Skeletal muscle satellite cell (primary cell): Measurements from ENCODE around the gene RAB1B.
A peak's percentile ranks its signal among the peaks of the same experiment; 100 is the strongest.

Source experiments
- H3K27me3 ChIP-seq: 2 replicates; pipeline ENCODE4 v1.7.0; 2013; ENCODE audit warnings: low read length; ENCODE audit not compliant: control insufficient read depth, insufficient read depth
- H3K36me3 ChIP-seq: 2 replicates; pipeline ENCODE4 v1.7.0; 2013; ENCODE audit warnings: mild to moderate bottlenecking, control low read depth, low read length; ENCODE audit not compliant: insufficient read depth
- H3K4me1 ChIP-seq: 2 replicates; pipeline ENCODE4 v1.7.0; 2013; ENCODE audit warnings: low read length; ENCODE audit not compliant: control insufficient read depth, insufficient read depth
- H3K4me2 ChIP-seq: 2 replicates; pipeline ENCODE4 v1.7.0; 2013; ENCODE audit warnings: mild to moderate bottlenecking, low read length
- H3K4me3 ChIP-seq: 2 replicates; pipeline ENCODE4 v1.7.0; 2013; ENCODE audit warnings: low read length
- H3K9ac ChIP-seq: 2 replicates; pipeline ENCODE4 v1.7.0; 2013; ENCODE audit warnings: mild to moderate bottlenecking, low read depth, low read length, moderate library complexity
- H3K9me3 ChIP-seq: replicated peaks from 2 replicates; pipeline ENCODE4 v1.7.0; 2013; ENCODE audit warnings: mild to moderate bottlenecking, control low read depth, low read length

Gene RAB1B

GRCh38 chr11:66262191-66262590, 6.2 kb upstream of the RAB1B start:
- Histone ChIP-seq H3K9me3 (no peaks in the 10 kb centered on the region), H3K36me3 (peaks cover 62% of the 10 kb centered on the region), H3K4me3 (no peak overlapping the region)

GRCh38 chr11:66262696-66263095, 5.7 kb upstream of the RAB1B start:
- no peaks in the 10 kb centered on the region for H3K27me3 ChIP-seq
- no peaks in the 10 kb centered on the region for H3K9me3 ChIP-seq
- H3K4me2 ChIP-seq = no peak overlapping the region
- H3K4me3 ChIP-seq = no peak overlapping the region
- peaks cover 17% of the 10 kb centered on the region for H3K4me1 ChIP-seq
- no peak overlapping the region for H3K9ac ChIP-seq
- H3K36me3 ChIP-seq = peaks cover 62% of the 10 kb centered on the region

More at GRCh38 chr11:66262191-66262590, 6.2 kb upstream of the RAB1B start:
- H3K27me3 ChIP-seq = no peaks in the 10 kb centered on the region
- H3K4me2 ChIP-seq = no peak overlapping the region
- peaks cover 17% of the 10 kb centered on the region for H3K4me1 ChIP-seq
- H3K9ac ChIP-seq = no peak overlapping the region

GRCh38 chr11:66263231-66263630, 5.2 kb upstream of the RAB1B start:
- Histone ChIP-seq H3K9ac (no peak overlapping the region), H3K27me3 (no peaks in the 10 kb centered on the region), H3K4me1 (peaks cover 22% of the 10 kb centered on the region), H3K4me2 (no peak overlapping the region), H3K9me3 (no peaks in the 10 kb centered on the region), H3K4me3 (no peak overlapping the region), H3K36me3 (peaks cover 62% of the 10 kb centered on the region)

GRCh38 chr11:66263785-66264184, 4.7 kb upstream of the RAB1B start:
- Histone ChIP-seq H3K9ac (no peak overlapping the region), H3K4me1 (peaks cover 17% of the 10 kb centered on the region), H3K4me2 (no peak overlapping the region), H3K9me3 (no peaks in the 10 kb centered on the region), H3K4me3 (no peak overlapping the region), H3K36me3 (peaks cover 62% of the 10 kb centered on the region), H3K27me3 (no peaks in the 10 kb centered on the region)

GRCh38 chr11:66264383-66264782, 4.1 kb upstream of the RAB1B start:
- Histone ChIP-seq H3K36me3 (peaks cover 57% of the 10 kb centered on the region), H3K4me3 (no peak overlapping the region), H3K4me2 (no peak overlapping the region), H3K9me3 (no peaks in the 10 kb centered on the region), H3K9ac (no peak overlapping the region), H3K27me3 (no peaks in the 10 kb centered on the region), H3K4me1 (peaks cover 15% of the 10 kb centered on the region)

- Histone ChIP-seq H3K9me3 (no peaks in the 10 kb centered on the region), H3K9ac (no peak overlapping the region), H3K4me2 (no peak overlapping the region), H3K27me3 (no peaks in the 10 kb centered on the region), H3K4me1 (peaks cover 20% of the 10 kb centered on the region), H3K36me3 (peaks cover 55% of the 10 kb centered on the region), H3K4me3 (no peak overlapping the region)
Measured at GRCh38 chr11:66264914-66265313, 3.5 kb upstream of the RAB1B start.

- no peaks in the 10 kb centered on the region for H3K9me3 ChIP-seq
- H3K27me3 ChIP-seq = no peaks in the 10 kb centered on the region
- no peak overlapping the region for H3K4me3 ChIP-seq
- peaks cover 56% of the 10 kb centered on the region for H3K36me3 ChIP-seq
- no peak overlapping the region for H3K4me2 ChIP-seq
- peaks cover 22% of the 10 kb centered on the region for H3K4me1 ChIP-seq
- H3K9ac ChIP-seq = no peak overlapping the region
Measured at GRCh38 chr11:66265531-66266377, 2.7 kb upstream of the RAB1B start.

- H3K9me3 ChIP-seq = no peaks in the 10 kb centered on the region
- peak overlapping the region; percentile 96 for H3K4me2 ChIP-seq
- H3K9ac ChIP-seq = peak overlapping the region; percentile 98
- peak overlapping the region; percentile 82 for H3K4me3 ChIP-seq
- H3K27me3 ChIP-seq = no peaks in the 10 kb centered on the region
- H3K4me1 ChIP-seq = peaks cover 22% of the 10 kb centered on the region
- H3K36me3 ChIP-seq = peaks cover 52% of the 10 kb centered on the region
Measured at GRCh38 chr11:66266378-66267038, 1.9 kb upstream of the RAB1B start.

GRCh38 chr11:66267039-66267378, 1.4 kb upstream of the RAB1B start:
- peaks cover 22% of the 10 kb centered on the region for H3K4me1 ChIP-seq
- peak overlapping the region; percentile 82 for H3K4me3 ChIP-seq
- no peaks in the 10 kb centered on the region for H3K9me3 ChIP-seq
- H3K4me2 ChIP-seq = peak overlapping the region; percentile 96
- H3K9ac ChIP-seq = peak overlapping the region; percentile 98
- no peaks in the 10 kb centered on the region for H3K27me3 ChIP-seq
- H3K36me3 ChIP-seq = peaks cover 53% of the 10 kb centered on the region

- H3K36me3 ChIP-seq = peaks cover 53% of the 10 kb centered on the region
- H3K4me1 ChIP-seq = peaks cover 22% of the 10 kb centered on the region
- H3K4me3 ChIP-seq = peak overlapping the region; percentile 82
- H3K4me2 ChIP-seq = peak overlapping the region; percentile 96
- H3K9ac ChIP-seq = peak overlapping the region; percentile 98
- no peaks in the 10 kb centered on the region for H3K27me3 ChIP-seq
- no peaks in the 10 kb centered on the region for H3K9me3 ChIP-seq
Measured at GRCh38 chr11:66267379-66268243, 828 bp upstream of the RAB1B start.
